ENCODE measurements around the gene PAM16. TPM values are rescaled to one million over a fixed set of nuclear protein-coding genes. Genes with fewer than 3 reads are reported as not detected.

The PAM16 gene
- total RNA-seq, 1 donor from 2014 or later = 36.2 TPM

DNA sequence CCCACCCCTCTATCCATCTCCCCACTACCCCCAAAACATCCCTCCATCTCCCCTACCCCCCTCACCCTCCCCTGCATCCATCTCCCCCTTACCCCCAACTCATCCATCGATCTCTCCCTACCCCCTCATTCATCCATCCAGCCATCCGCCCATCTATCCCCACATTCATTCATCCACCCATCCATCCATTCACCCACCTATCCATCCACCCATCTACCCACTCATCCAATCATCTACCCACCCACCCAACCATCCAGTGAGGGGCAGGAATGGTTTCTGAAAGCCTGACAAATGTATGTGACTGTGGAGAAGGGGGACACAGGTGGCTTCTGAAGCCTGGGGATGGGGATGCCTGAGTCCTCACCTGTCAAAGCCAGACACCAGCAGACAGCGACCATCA lies 8.8 kb upstream of the PAM16 start:
- no peak overlapping the region for H3K27ac Mint-ChIP-seq (ENCODE audit: unreplicated experiment)
- no peaks in the 10 kb centered on the region for H3K9me3 Mint-ChIP-seq
- no peaks in the 10 kb centered on the region for H3K27me3 Mint-ChIP-seq (ENCODE audit: low read depth)
- H3K36me3 Mint-ChIP-seq (ENCODE audit: low read depth) = peaks cover 2% of the 10 kb centered on the region
- DNase-seq (ENCODE audit: low read depth, low spot score) = no peak
- no peaks in the 10 kb centered on the region for H3K4me1 Mint-ChIP-seq
- no peak overlapping the region for H3K4me3 Mint-ChIP-seq
- TF ChIP-seq, protein P1, sequence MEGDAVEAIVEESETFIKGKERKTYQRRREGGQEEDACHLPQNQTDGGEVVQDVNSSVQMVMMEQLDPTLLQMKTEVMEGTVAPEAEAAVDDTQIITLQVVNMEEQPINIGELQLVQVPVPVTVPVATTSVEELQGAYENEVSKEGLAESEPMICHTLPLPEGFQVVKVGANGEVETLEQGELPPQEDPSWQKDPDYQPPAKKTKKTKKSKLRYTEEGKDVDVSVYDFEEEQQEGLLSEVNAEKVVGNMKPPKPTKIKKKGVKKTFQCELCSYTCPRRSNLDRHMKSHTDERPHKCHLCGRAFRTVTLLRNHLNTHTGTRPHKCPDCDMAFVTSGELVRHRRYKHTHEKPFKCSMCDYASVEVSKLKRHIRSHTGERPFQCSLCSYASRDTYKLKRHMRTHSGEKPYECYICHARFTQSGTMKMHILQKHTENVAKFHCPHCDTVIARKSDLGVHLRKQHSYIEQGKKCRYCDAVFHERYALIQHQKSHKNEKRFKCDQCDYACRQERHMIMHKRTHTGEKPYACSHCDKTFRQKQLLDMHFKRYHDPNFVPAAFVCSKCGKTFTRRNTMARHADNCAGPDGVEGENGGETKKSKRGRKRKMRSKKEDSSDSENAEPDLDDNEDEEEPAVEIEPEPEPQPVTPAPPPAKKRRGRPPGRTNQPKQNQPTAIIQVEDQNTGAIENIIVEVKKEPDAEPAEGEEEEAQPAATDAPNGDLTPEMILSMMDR (conservative IDR thresholded peaks at IDR 0.05) = no peak

GRCh38 chr16:4358831-4359561 lies 7.9 kb upstream of the PAM16 start:
- no peaks in the 10 kb centered on the region for H3K27me3 Mint-ChIP-seq (ENCODE audit: low read depth)
- TF ChIP-seq, protein P1 (conservative IDR thresholded peaks at IDR 0.05) = peak; percentile 94
- peak; percentile 77 for DNase-seq (ENCODE audit: low read depth, low spot score)
- H3K4me3 Mint-ChIP-seq = no peak overlapping the region
- no peak overlapping the region for H3K27ac Mint-ChIP-seq (ENCODE audit: unreplicated experiment)
- H3K9me3 Mint-ChIP-seq = no peaks in the 10 kb centered on the region
- peaks cover 2% of the 10 kb centered on the region for H3K36me3 Mint-ChIP-seq (ENCODE audit: low read depth)
- H3K4me1 Mint-ChIP-seq = no peaks in the 10 kb centered on the region

- DNase-seq (ENCODE audit: low read depth, low spot score) = no peak
- Mint-ChIP-seq H3K27ac (ENCODE audit: unreplicated experiment) (no peak overlapping the region), H3K9me3 (no peaks in the 10 kb centered on the region), H3K36me3 (ENCODE audit: low read depth) (peaks cover 2% of the 10 kb centered on the region), H3K27me3 (ENCODE audit: low read depth) (no peaks in the 10 kb centered on the region), H3K4me3 (no peak overlapping the region), H3K4me1 (peaks cover 5% of the 10 kb centered on the region)
- TF ChIP-seq, protein P1 (conservative IDR thresholded peaks at IDR 0.05) = no peak
Measured at GRCh38 chr16:4358236-4358635, 7.1 kb upstream of the PAM16 start.

- no peak for DNase-seq (ENCODE audit: low read depth, low spot score)
- Mint-ChIP-seq H3K4me3 (no peak overlapping the region), H3K36me3 (ENCODE audit: low read depth) (peaks cover 2% of the 10 kb centered on the region), H3K27ac (ENCODE audit: unreplicated experiment) (no peak overlapping the region), H3K27me3 (ENCODE audit: low read depth) (no peaks in the 10 kb centered on the region), H3K9me3 (no peaks in the 10 kb centered on the region), H3K4me1 (peaks cover 6% of the 10 kb centered on the region)
- TF ChIP-seq, protein P1 (conservative IDR thresholded peaks at IDR 0.05) = no peak
Measured at GRCh38 chr16:4356820-4357219, 5.7 kb upstream of the PAM16 start.

- Mint-ChIP-seq H3K4me1 (peaks cover 19% of the 10 kb centered on the region), H3K27me3 (ENCODE audit: low read depth) (no peaks in the 10 kb centered on the region), H3K36me3 (ENCODE audit: low read depth) (peaks cover 2% of the 10 kb centered on the region), H3K27ac (ENCODE audit: unreplicated experiment) (no peak overlapping the region), H3K9me3 (no peaks in the 10 kb centered on the region), H3K4me3 (no peak overlapping the region)
- TF ChIP-seq, protein P1 (conservative IDR thresholded peaks at IDR 0.05) = no peak
- DNase-seq (ENCODE audit: low read depth, low spot score) = no peak
Measured at GRCh38 chr16:4354512-4355409, 3.6 kb upstream of the PAM16 start.

All from neural crest cell (in vitro differentiated cells).